Esophagus squamous epithelium (tissue), 4 donors: ENCODE results near the gene GLIPR2.

Experiments used
- POLR2A ChIP-seq, 4 donors: fragments of 450-650 bp; IDR thresholded peaks; one replicate each; pipeline ENCODE4 v1.6.1; 2017; ENCODE audit warnings: antibody characterized with exemption in 4 of 4, mild to moderate bottlenecking in 4 of 4, moderate library complexity in 3 of 4
- TF ChIP-seq, protein P1 (sequence below), 6 experiments: fragments of 450-650 bp in 4 of 6; fragments of 200-600 bp in 2 of 6; sonication (generic) in 2 of 6; IDR thresholded peaks; one replicate each; pipeline ENCODE4 v1.5.1; 2016 to 2019; ENCODE audit warnings: antibody characterized with exemption in 6 of 6, mild to moderate bottlenecking in 4 of 6, moderate library complexity in 4 of 6

DNA sequence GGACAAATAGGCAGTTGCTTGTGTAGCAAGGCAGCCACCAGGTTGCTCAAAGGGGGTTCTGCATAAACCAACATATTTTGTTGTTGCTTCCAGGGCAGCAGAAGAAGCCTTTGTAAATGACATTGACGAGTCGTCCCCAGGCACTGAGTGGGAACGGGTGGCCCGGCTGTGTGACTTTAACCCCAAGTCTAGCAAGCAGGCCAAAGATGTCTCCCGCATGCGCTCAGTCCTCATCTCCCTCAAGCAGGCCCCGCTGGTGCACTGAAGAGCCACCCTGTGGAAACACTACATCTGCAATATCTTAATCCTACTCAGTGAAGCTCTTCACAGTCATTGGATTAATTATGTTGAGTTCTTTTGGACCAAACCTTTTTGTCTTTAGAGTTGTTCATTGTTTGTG is 75.0 kb downstream of the GLIPR2 start:
- TF ChIP-seq, protein P1, sequence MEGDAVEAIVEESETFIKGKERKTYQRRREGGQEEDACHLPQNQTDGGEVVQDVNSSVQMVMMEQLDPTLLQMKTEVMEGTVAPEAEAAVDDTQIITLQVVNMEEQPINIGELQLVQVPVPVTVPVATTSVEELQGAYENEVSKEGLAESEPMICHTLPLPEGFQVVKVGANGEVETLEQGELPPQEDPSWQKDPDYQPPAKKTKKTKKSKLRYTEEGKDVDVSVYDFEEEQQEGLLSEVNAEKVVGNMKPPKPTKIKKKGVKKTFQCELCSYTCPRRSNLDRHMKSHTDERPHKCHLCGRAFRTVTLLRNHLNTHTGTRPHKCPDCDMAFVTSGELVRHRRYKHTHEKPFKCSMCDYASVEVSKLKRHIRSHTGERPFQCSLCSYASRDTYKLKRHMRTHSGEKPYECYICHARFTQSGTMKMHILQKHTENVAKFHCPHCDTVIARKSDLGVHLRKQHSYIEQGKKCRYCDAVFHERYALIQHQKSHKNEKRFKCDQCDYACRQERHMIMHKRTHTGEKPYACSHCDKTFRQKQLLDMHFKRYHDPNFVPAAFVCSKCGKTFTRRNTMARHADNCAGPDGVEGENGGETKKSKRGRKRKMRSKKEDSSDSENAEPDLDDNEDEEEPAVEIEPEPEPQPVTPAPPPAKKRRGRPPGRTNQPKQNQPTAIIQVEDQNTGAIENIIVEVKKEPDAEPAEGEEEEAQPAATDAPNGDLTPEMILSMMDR (IDR thresholded peaks at IDR 0.05) = no peak
- TF ChIP-seq POLR2A (IDR thresholded peaks at IDR 0.05) = no peak
